ENCODE measurements around the gene SEBOX. TPM values are rescaled to one million over a fixed set of nuclear protein-coding genes. Genes with fewer than 3 reads are reported as not detected.

The SEBOX gene
- polyA plus RNA-seq, 2 of the 4 experiments (the other 2 are of a cell fraction) = not detected

DNA sequence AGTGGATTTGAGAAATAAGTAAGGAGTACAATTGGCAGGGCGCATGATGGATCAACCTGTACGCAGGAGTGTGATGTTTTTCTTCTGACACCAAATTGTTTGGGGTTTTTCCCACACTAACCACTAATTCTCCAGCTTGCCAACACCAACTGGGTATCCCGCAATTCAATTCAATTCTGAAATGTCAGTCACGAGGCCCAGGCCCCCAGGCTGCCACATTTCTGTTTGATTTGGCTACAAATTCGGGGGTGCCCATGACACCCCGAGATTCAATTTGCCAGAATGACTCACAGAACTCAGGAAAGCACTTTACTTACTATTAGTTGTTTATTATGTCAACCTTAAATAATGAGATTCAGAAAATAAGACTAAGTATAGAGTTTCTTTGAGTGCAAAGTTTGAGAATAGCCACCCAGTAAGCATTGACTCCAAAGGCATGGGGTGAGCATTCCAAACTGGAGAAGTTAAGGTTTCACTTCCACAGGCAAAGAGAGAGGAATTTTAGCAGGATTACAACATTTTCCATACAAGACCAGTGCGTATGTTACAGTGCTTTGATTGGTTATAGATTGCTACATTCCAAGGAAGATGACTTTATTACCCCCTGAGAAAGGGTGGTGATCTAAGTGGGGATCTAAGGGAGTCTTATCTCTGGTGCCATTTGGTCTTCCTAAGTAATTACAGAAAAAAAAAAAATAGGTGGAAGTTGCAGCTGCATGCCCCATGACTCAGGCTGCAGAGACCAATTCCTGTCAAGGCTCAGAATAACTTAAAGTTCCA lies 29.5 kb upstream of the SEBOX start:
- peaks cover 14% of the 10 kb centered on the region for H3K4me1 ChIP-seq
- H3K4me2 ChIP-seq = no peak overlapping the region
- FAIRE-seq (no peak), DNase-seq (ENCODE audit: low read depth in 1 of 2, low spot score in 1 of 2) (no peak), ATAC-seq (no peak)
- ChIA-PET CTCF (interaction anchor here (0.6 to 3.0 kb wide), 6 partner anchors 11 to 177 kb away, joined by 3 to 12 read pairs (median 4); partner anchors contain the start of gene PIGS), POLR2A (interaction anchor here (1.5 kb wide), 1 partner anchor 37 kb away, joined by 6 read pairs; the partner anchor contains the start of gene POLDIP2)
- no peak overlapping the region for H3K27ac ChIP-seq
- H3K4me3 ChIP-seq = no peak overlapping the region
- WGBS (ENCODE audit: missing lambda C conversion rate) = 55% methylated on average over 7 of the region's 7 CpGs
- no peaks in the 10 kb centered on the region for H3K9me3 ChIP-seq
- TF ChIP-seq, protein P1, sequence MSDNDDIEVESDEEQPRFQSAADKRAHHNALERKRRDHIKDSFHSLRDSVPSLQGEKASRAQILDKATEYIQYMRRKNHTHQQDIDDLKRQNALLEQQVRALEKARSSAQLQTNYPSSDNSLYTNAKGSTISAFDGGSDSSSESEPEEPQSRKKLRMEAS (IDR thresholded peaks at IDR 0.05) = no peak
- no peak for TF ChIP-seq CEBPB (IDR thresholded peaks at IDR 0.05)
- TF ChIP-seq, protein P2, sequence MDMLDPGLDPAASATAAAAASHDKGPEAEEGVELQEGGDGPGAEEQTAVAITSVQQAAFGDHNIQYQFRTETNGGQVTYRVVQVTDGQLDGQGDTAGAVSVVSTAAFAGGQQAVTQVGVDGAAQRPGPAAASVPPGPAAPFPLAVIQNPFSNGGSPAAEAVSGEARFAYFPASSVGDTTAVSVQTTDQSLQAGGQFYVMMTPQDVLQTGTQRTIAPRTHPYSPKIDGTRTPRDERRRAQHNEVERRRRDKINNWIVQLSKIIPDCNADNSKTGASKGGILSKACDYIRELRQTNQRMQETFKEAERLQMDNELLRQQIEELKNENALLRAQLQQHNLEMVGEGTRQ (IDR thresholded peaks at IDR 0.05) = no peak
- no peak for TF ChIP-seq CHD4 (IDR thresholded peaks at IDR 0.05; ENCODE audit: borderline replicate concordance)
- no peak for TF ChIP-seq CBX2 (IDR thresholded peaks at IDR 0.05; ENCODE audit: borderline replicate concordance, low read depth)
- TF ChIP-seq SREBF2 (IDR thresholded peaks at IDR 0.05) = no peak
- TF ChIP-seq RNF2 (IDR thresholded peaks at IDR 0.05; ENCODE audit: borderline replicate concordance, low read depth) = no peak
- TF ChIP-seq ZC3H11A (IDR thresholded peaks at IDR 0.05) = no peak
- no peak for TF ChIP-seq RAD21 (conservative IDR thresholded peaks at IDR 0.05 in 1 of 2, IDR thresholded peaks at IDR 0.05 in 1 of 2)
- no peak for TF ChIP-seq MYC (IDR thresholded peaks at IDR 0.05; ENCODE audit: borderline replicate concordance, low read length)
- no peak for TF ChIP-seq HOXB13 (CRISPR knock-in tag; IDR thresholded peaks at IDR 0.05; ENCODE audit: low read depth)
- no peak for TF ChIP-seq KDM1A (IDR thresholded peaks at IDR 0.05; ENCODE audit: low read depth)
- TF ChIP-seq ZNF302 (CRISPR knock-in tag; IDR thresholded peaks at IDR 0.05) = no peak
- no peak for TF ChIP-seq KDM5A (IDR thresholded peaks at IDR 0.05)
- no peak for TF ChIP-seq GATA3 (IDR thresholded peaks at IDR 0.05; ENCODE audit: borderline replicate concordance)

DNA sequence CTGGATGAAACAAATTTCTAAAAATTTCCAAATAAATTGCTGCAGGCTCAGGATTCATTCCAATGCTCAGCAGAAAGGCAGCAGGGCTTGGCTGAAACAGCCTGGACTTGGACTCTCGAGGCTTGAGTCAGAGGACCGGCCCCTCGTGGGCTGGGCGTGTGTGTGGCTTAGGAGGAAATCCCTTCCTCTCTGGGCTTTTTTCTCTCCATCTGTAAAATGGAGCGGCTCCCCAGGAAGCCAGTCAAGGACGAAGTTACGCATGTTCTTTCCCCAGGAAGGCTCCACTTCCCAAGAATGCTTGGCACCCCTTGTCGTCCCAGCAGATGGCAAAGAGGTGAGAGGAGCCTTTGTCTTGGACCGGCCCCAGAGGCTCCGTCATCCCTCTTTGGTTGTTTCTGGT lies 27.5 kb upstream of the SEBOX start:
- POLR2A ChIA-PET = interaction anchor here (0.7 kb wide), 1 partner anchor 15 kb away, joined by 3 read pairs; no protein-coding TSS in a partner anchor
- WGBS (ENCODE audit: missing lambda C conversion rate) = 91% methylated on average over 10 of the region's 10 CpGs
- no peak for DNase-seq (ENCODE audit: low read depth in 1 of 2, low spot score in 1 of 2)
- no peaks in the 10 kb centered on the region for H3K4me1 ChIP-seq
- no peak for FAIRE-seq
- TF ChIP-seq EHMT2 (IDR thresholded peaks at IDR 0.05; ENCODE audit: low read depth) (no peak), MAZ (IDR thresholded peaks at IDR 0.05; ENCODE audit: borderline replicate concordance, low read depth, low read length) (no peak), HOXB13 (CRISPR knock-in tag; IDR thresholded peaks at IDR 0.05; ENCODE audit: low read depth) (no peak), GATA3 (IDR thresholded peaks at IDR 0.05; ENCODE audit: borderline replicate concordance) (no peak), FOXS1 (CRISPR knock-in tag; IDR thresholded peaks at IDR 0.05) (no peak), RARB (CRISPR knock-in tag; IDR thresholded peaks at IDR 0.05) (no peak), HOXA7 (CRISPR knock-in tag; IDR thresholded peaks at IDR 0.05) (no peak), ZFP36 (IDR thresholded peaks at IDR 0.05; ENCODE audit: borderline replicate concordance, partially characterized antibody) (no peak), TP53 (CRISPR knock-in tag; IDR thresholded peaks at IDR 0.05) (no peak), HEYL (CRISPR knock-in tag; IDR thresholded peaks at IDR 0.05) (no peak), PHF8 (IDR thresholded peaks at IDR 0.05; ENCODE audit: borderline replicate concordance, low read depth) (no peak), JUNB (IDR thresholded peaks at IDR 0.05) (no peak), MYC (IDR thresholded peaks at IDR 0.05; ENCODE audit: borderline replicate concordance, low read length) (no peak)
- TF ChIP-seq, protein P3, sequence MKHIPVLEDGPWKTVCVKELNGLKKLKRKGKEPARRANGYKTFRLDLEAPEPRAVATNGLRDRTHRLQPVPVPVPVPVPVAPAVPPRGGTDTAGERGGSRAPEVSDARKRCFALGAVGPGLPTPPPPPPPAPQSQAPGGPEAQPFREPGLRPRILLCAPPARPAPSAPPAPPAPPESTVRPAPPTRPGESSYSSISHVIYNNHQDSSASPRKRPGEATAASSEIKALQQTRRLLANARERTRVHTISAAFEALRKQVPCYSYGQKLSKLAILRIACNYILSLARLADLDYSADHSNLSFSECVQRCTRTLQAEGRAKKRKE (CRISPR knock-in tag; IDR thresholded peaks at IDR 0.05; ENCODE audit: low read depth) = no peak
- TF ChIP-seq, protein P4, sequence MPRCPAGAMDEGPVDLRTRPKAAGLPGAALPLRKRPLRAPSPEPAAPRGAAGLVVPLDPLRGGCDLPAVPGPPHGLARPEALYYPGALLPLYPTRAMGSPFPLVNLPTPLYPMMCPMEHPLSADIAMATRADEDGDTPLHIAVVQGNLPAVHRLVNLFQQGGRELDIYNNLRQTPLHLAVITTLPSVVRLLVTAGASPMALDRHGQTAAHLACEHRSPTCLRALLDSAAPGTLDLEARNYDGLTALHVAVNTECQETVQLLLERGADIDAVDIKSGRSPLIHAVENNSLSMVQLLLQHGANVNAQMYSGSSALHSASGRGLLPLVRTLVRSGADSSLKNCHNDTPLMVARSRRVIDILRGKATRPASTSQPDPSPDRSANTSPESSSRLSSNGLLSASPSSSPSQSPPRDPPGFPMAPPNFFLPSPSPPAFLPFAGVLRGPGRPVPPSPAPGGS (IDR thresholded peaks at IDR 0.05) = no peak
- TF ChIP-seq, protein P5, sequence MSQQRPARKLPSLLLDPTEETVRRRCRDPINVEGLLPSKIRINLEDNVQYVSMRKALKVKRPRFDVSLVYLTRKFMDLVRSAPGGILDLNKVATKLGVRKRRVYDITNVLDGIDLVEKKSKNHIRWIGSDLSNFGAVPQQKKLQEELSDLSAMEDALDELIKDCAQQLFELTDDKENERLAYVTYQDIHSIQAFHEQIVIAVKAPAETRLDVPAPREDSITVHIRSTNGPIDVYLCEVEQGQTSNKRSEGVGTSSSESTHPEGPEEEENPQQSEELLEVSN (IDR thresholded peaks at IDR 0.05; ENCODE audit: borderline replicate concordance, low read depth) = no peak
- H3K9me3 ChIP-seq = no peaks in the 10 kb centered on the region
- CTCF ChIA-PET = interaction anchor here (1.2 to 2.0 kb wide), 2 partner anchors 24 to 214 kb away, joined by 3 to 6 read pairs; no protein-coding TSS in a partner anchor
- no peak overlapping the region for H3K27ac ChIP-seq
- ATAC-seq = no peak
- no peak overlapping the region for H3K4me2 ChIP-seq
- no peak overlapping the region for H3K4me3 ChIP-seq

Measured in A549 (cell line).